DOHH2 (cell line): Measurements from ENCODE around the gene SPHK1.

Source experiments
- H3F3A ChIP-seq: fragments of 200-600 bp; sonication (generic), shearing (Covaris generic); 2 replicates; pipeline ENCODE4 v1.6.0; 2016; ENCODE audit warnings: antibody characterized with exemption, mild to moderate bottlenecking; ENCODE audit not compliant: control insufficient read depth, insufficient read depth
- H3K27ac ChIP-seq: fragments of 200-600 bp; sonication (generic); 2 replicates; pipeline ENCODE4 v1.5.1; 2014; ENCODE audit warnings: low read depth, mild to moderate bottlenecking, low read length, moderate library complexity
- H3K27me3 ChIP-seq: fragments of 200-600 bp; sonication (generic); 2 replicates; pipeline ENCODE4 v1.6.1; 2014; ENCODE audit warnings: mild to moderate bottlenecking, low read length, mixed read lengths; ENCODE audit not compliant: control insufficient read depth
- H3K36me3 ChIP-seq: fragments of 200-600 bp; sonication (generic); 2 replicates; pipeline ENCODE4 v1.6.1; 2014; ENCODE audit warnings: mild to moderate bottlenecking, low read length, moderate library complexity, mixed read lengths; ENCODE audit not compliant: control insufficient read depth
- H3K4me1 ChIP-seq: fragments of 200-600 bp; sonication (generic); 2 replicates; pipeline ENCODE4 v1.6.1; 2014; ENCODE audit warnings: mild to moderate bottlenecking, low read length, mixed read lengths; ENCODE audit not compliant: control insufficient read depth
- H3K4me2 ChIP-seq: fragments of 200-600 bp; sonication (generic); 2 replicates; pipeline ENCODE4 v1.6.0; 2014; ENCODE audit warnings: mild to moderate bottlenecking, low read length, moderate library complexity
- H3K4me3 ChIP-seq: fragments of 200-600 bp; sonication (generic); 2 replicates; pipeline ENCODE4 v1.5.1; 2014; ENCODE audit warnings: mild to moderate bottlenecking, low read length, mixed read lengths
- H3K79me2 ChIP-seq: fragments of 200-600 bp; sonication (generic); 2 replicates; pipeline ENCODE4 v1.6.1; 2014; ENCODE audit warnings: mild to moderate bottlenecking, low read length, mixed read lengths; ENCODE audit not compliant: control insufficient read depth
- H3K9me2 ChIP-seq: fragments of 200-600 bp; sonication (generic); replicated peaks from 2 replicates; pipeline ENCODE4 v1.6.1; 2014; ENCODE audit warnings: mild to moderate bottlenecking, low read length, mixed read lengths; ENCODE audit not compliant: control insufficient read depth
- H3K9me3 ChIP-seq: fragments of 200-600 bp; sonication (generic); 2 replicates; pipeline ENCODE4 v1.6.1; 2014; ENCODE audit warnings: antibody characterized with exemption, low read length, mixed read lengths; ENCODE audit not compliant: control insufficient read depth, insufficient read depth
- H4K20me1 ChIP-seq: fragments of 200-600 bp; sonication (generic); 2 replicates; pipeline ENCODE4 v1.6.0; 2014; ENCODE audit warnings: low read depth, mild to moderate bottlenecking, antibody characterized with exemption, low read length, moderate library complexity; ENCODE audit not compliant: control insufficient read depth, insufficient read depth
- CTCF ChIP-seq: fragments of 200-600 bp; sonication (generic); IDR thresholded peaks from one replicate; pipeline ENCODE4 v1.5.1; 2014; ENCODE audit warnings: antibody characterized with exemption, mild to moderate bottlenecking, low read depth, low read length; ENCODE audit not compliant: poor library complexity, severe bottlenecking
- EZH2phosphoT487 ChIP-seq: fragments of 200-600 bp; sonication (generic); IDR thresholded peaks from 2 replicates; pipeline ENCODE4 v1.6.1; 2017; ENCODE audit warnings: borderline replicate concordance, mild to moderate bottlenecking, antibody characterized with exemption, low read length, moderate library complexity, mixed read lengths

SPHK1 gene

GRCh38 chr17:76398523-76399174 is 14.2 kb downstream of the SPHK1 start:
- Histone ChIP-seq H3K27ac (no peak overlapping the region), H3F3A (no peaks in the 10 kb centered on the region; the same call in 1 of the 2 replicates), H3K9me2 (no peaks in the 10 kb centered on the region), H3K4me2 (no peak overlapping the region), H3K4me3 (no peak overlapping the region), H3K9me3 (no peaks in the 10 kb centered on the region), H3K36me3 (peaks cover 84% of the 10 kb centered on the region), H3K4me1 (no peaks in the 10 kb centered on the region), H4K20me1 (peaks cover 5% of the 10 kb centered on the region; the same call in 1 of the 2 replicates), H3K79me2 (no peaks in the 10 kb centered on the region), H3K27me3 (no peaks in the 10 kb centered on the region)
- TF ChIP-seq CTCF (no peak), EZH2phosphoT487 (no peak)

- H3K9me2 ChIP-seq, result no peaks in the 10 kb centered on the region
- no peak overlapping the region for H3K27ac ChIP-seq
- H4K20me1 ChIP-seq, result peaks cover 5% of the 10 kb centered on the region; the same call in 1 of the 2 replicates
- H3K4me2 ChIP-seq, result no peak overlapping the region
- peaks cover 83% of the 10 kb centered on the region for H3K36me3 ChIP-seq
- no peaks in the 10 kb centered on the region for H3F3A ChIP-seq
- TF ChIP-seq EZH2phosphoT487 (no peak), CTCF (no peak)
- no peaks in the 10 kb centered on the region for H3K9me3 ChIP-seq
- no peaks in the 10 kb centered on the region for H3K4me1 ChIP-seq
- H3K4me3 ChIP-seq, result no peak overlapping the region
- H3K79me2 ChIP-seq, result no peaks in the 10 kb centered on the region
- no peaks in the 10 kb centered on the region for H3K27me3 ChIP-seq
These were observed 15.1 kb downstream of the SPHK1 start for GRCh38 chr17:76399175-76400172.

- no peaks in the 10 kb centered on the region for H3F3A ChIP-seq
- H3K4me1 ChIP-seq, result peaks cover 22% of the 10 kb centered on the region
- no peaks in the 10 kb centered on the region for H3K27me3 ChIP-seq
- H3K27ac ChIP-seq, result no peak overlapping the region
- H3K4me3 ChIP-seq, result no peak overlapping the region
- H3K79me2 ChIP-seq, result peaks cover 24% of the 10 kb centered on the region
- H3K9me3 ChIP-seq, result no peaks in the 10 kb centered on the region
- H3K9me2 ChIP-seq, result no peaks in the 10 kb centered on the region
- H3K36me3 ChIP-seq, result peaks cover 74% of the 10 kb centered on the region
- TF ChIP-seq CTCF (no peak), EZH2phosphoT487 (no peak)
- H3K4me2 ChIP-seq, result no peak overlapping the region
- H4K20me1 ChIP-seq, result peaks cover 8% of the 10 kb centered on the region; the same call in 1 of the 2 replicates
These were observed 18.3 kb downstream of the SPHK1 start for GRCh38 chr17:76402711-76403110.
